HG03521 (cell line): ENCODE data around the gene CMTM6.
"Not testable (repeated sequence)": the region's sequence is repeated elsewhere in the genome, so short reads cannot be mapped to it uniquely, and the experiment has no call there.

ENCODE experiments used
- ATAC-seq: cut with Tn5 transposase; IDR thresholded peaks from one replicate; pipeline ENCODE4 v1.9.1; 2021; ENCODE audit warnings: mild to moderate bottlenecking, moderate library complexity; ENCODE audit not compliant: unreplicated experiment

CMTM6 gene, protein sequence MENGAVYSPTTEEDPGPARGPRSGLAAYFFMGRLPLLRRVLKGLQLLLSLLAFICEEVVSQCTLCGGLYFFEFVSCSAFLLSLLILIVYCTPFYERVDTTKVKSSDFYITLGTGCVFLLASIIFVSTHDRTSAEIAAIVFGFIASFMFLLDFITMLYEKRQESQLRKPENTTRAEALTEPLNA

DNA sequence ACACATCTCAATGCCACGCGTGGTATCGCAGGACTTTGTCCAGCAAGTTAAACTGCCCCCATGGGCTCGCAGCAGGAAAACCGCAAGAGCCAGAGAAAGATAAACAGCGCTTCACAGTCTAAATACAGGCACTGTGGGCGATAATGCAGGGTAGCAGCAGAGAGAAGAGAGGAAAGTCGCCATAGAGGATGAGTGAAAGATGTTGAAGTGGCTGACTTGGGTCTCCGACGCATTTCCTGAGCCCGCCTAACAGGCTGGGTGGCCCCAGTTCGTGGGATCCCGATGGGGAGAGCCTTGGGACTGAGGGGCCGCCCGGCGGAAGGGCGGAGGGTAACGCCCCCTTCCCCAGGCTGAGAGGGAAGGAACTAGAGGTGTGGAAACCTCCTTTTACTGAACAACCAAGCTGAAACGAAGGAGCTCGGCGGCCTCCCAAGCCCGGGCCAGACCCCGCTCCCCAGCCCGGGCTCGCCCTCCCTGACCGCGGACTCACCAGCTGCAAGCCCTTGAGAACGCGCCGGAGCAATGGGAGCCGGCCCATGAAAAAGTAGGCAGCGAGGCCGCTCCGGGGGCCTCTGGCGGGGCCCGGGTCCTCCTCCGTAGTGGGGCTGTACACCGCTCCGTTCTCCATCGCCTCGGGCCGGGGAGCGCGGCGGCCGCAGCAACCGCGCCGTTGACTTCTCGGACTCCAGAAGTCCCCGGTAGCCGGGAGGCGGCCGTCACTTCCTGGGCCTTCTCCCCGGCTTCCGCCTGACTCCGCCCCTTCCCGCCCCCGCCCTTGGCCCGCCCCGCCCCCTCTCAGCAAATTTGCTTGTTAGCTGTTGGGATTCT lies at the start of gene CMTM6:
Gene CMTM6 (minus strand): TSS at position 735 of the 828 bp plus-strand sequence. CDS start 107 bp downstream, at position 628.
- peak; percentile 74 for ATAC-seq

DNA sequence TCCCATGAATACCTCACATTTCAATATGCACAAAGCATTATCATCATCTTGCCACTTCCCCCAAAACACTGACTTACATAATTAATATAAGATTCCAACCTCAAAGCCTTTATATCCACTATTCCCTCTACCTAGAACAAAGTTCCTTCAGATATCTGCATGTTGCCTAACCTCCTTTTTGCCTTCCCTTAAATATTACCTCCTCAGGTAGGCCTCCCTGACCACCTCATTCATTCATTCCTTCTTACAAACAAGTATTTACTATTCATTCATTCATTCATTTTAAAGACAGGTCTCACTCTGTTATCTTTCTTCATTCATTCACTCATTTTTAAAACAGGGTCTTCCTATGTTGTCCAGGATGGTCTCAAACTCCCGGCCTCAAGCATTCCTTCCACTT lies 49.4 kb upstream of the CMTM6 start:
- no peak for ATAC-seq

DNA sequence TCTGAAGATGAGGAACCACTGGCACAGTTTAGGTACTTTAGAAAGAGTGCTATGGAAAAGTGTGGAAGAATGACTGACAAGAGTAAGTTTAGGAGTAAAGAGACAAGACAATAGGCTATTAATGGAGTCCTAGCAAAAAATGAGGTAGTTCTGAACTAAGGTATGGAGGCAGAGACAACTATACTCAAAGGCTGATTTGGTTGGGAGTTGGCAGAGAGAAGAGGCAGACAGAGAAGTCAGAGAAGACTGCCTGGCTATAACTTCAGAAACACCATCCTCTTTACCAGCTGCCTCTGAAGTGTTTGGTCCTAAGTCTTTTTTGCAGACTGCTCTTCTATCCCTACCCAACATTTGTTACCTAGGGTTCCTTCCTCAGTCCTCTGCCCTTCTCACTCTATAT lies 48.8 kb upstream of the CMTM6 start:
- no peak for ATAC-seq

DNA sequence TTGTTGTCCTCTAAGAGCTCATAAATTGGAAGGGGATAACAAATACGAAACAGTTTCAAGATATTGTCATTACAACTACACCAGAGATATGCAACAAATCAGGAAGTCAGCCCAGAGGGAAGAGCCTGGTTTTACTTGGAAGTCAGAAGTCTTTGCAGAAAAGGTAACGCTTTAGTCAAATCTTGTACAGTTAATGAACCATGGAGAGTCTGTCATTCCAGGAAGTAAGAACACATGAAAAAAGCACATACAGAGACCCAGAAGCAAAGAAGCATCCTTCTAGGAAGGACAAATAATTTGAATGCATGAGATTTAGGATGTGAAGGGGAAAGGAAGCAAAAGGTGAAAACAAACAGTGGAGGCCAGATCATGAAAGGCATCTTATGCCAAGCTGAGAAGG lies 48.4 kb upstream of the CMTM6 start:
- ATAC-seq, result no peak

DNA sequence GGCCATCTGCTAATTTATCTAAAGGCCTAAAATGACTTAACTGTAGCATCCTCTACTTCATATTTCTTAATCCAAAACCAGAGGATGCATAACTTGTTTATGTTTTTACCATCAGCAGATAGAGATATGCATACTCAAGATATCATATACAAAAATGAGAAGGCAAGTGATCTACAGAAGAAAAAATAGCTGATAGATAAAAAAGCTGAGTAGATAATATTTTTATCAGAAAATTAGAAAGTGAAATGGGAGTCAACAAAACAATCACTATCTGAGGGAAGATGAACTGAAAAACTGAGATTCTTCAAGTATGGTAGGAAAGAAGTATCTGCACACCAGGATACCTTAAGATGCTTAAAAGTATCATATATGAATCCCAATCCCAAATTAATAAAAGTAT lies 42.7 kb upstream of the CMTM6 start:
- no peak for ATAC-seq

DNA sequence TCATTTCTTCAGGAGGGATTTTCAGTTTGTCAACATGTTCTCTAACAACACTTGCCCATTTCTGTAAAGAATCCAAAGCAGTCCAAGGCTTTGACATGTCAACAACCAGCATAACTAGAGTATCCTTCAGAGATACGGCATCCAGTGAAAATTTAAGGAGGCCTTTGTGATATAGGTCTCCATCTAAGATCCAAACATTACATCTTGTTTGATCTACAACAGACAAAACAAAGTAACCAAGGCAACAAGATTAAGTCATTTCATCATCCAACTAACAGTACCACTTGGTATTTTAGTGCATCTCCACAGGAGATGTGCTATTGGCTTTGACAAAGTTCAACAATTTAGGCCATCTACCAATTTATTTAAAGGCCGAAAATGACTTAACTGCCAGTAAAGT lies 42.2 kb upstream of the CMTM6 start:
- no peak for ATAC-seq

DNA sequence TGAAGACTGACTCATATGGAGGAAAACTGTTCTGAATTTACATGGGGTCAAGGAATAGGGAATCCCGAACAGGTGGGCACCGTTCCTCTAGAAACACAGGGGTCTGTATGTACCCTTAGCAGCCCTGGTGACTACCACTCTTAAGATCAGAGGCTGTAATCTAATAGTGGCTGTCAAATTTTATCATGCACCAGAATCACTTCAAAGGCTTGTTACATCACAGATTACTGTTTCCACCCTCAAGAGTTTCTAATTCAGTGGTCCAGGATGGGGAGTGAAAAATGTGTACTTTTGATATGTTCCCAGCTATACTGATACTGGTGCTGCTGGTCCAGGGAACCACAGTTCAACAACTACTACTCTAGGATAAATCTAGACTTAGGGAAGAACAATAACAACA lies 40.2 kb upstream of the CMTM6 start:
- no peak for ATAC-seq

DNA sequence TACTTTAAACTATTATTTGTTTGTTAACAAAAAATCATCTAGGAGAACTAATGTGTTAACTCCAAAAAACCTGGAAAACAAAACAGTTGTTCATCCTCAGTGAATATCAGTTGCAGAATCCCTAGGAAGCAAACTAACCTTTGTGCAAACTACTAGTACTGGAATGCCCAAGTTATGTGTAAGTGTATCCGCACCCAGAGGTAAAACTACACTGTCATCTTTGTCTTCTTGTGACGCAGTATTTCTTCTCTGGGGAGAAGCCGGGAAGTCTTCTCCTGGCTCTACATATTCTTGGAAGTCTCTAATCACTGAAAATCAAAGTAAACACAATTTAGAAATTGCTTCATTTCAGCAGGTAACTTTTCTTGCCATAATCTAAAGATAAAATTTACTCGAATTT lies 38.2 kb upstream of the CMTM6 start:
- ATAC-seq, result no peak

DNA sequence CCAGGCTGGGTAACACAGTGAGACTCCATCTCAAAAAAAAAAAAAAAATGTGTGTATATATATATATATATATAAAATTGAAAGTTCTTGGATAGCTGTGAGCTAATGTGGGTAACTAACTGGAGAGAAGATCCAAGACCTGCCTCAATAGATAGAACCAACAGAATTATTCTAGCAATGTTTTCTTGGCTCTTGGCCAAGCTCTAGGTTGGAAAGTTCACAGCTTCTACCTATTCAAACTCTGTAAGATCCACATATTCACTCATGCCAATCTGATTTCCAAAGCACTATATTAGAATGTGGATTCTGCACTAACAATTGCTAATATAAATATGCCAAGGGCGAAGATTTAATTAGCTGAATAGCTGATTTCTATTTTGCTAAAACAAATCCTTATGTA lies 29.8 kb upstream of the CMTM6 start:
- no peak for ATAC-seq

DNA sequence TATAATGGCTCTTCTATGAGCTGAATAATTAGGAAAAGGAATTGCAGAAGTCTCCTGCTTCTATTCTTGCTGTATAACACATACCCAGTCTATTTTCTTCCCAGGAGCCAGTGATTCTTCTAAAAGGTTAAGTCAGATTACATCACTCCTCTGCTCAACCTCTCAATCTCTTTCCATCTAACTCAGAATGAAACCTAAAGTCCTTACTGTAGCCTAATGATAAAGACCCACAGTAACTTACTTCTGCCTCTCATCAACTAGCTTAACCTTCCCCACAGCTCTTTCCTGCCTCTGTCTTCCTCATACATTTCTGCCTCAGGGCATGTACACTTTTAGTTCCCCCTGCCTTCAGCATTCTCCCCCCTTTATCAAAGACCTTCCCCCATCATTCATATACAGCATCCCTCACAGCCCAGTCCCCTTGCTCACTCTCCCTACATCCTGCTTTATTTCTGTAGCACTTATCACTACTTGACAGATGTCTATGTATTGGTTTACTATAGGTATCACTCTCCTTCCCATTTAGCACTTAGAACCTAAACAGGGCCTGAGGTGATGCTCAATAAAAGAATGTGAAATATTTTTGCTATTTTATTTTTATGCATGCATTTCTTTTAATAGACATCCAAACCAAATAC lies 28.5 kb upstream of the CMTM6 start:
- ATAC-seq, result no peak

DNA sequence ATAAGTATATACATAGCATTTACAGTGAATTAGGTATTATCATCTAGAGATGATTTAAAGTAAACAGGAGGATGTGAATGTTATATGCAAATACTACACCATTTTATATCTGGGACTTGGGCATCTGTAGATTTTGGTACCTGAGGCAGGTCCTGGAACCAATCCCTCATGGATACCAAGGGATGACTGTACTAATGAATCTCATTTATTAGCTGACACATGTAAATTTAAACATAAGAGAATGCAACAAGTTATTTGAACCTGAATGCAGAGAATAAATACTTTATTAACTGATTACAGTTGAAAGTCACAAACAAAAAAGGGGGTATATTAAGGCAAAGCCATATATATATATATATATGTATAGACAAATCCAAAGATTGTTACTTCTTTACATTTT lies 23.1 kb upstream of the CMTM6 start:
- ATAC-seq, result no peak

DNA sequence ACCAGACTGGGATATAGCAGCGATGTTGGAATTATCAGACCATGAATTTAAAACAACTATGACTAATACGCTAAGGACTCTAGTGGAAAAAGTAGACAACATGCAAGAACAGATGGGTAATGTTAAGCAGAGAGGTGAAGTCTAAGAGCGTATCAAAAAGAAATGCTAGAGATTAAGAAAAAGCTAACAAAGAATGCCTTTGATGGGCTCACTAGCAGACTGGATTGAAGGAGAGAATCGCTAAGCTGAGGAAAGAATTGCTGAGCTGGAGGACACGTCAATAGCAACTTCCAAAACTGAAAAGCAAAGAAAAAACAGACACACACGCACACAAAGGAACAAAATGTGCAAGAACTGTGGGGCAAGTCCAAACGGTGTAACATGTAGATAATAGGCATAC lies 20.0 kb upstream of the CMTM6 start:
- ATAC-seq, result no peak

DNA sequence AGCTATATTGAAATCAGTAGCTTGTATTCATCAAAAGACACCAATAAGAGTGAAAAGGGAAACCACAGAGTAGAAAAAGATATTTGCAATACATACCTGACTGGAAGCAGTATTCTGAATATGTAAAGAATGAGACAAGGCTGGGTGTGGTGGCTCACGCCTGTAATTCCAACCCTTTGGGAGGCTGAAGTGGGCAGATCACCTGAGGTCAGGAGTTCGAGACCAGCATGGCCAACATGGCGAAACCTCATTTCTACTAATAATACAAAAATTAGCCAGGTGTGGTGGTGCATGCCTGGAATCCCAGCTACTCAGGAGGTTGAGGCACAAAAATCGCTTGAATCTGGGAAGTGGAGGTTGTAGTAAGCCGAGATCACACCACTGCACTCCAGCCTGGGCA lies 16.3 kb upstream of the CMTM6 start:
- ATAC-seq, result not testable (repeated sequence)

DNA sequence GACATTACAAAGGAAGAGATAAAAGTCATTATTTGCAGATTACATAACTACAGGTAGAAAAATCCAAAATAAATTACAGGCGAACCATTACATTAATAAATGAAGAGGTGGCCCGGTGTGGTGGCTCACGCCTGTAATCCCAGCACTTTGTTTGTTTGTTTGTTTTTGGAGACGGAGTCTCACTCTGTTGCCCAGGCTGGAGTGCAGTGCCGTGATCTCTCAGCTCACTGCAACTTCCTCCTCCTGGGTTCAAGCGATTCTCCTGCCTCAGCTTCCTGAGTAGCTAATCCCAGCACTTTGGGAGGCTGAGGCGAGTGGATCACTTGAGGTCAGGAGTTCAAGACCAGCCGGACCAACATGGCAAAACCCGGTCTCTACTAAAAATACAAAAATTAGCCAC lies 14.1 kb upstream of the CMTM6 start:
- ATAC-seq, result not testable (repeated sequence)

DNA sequence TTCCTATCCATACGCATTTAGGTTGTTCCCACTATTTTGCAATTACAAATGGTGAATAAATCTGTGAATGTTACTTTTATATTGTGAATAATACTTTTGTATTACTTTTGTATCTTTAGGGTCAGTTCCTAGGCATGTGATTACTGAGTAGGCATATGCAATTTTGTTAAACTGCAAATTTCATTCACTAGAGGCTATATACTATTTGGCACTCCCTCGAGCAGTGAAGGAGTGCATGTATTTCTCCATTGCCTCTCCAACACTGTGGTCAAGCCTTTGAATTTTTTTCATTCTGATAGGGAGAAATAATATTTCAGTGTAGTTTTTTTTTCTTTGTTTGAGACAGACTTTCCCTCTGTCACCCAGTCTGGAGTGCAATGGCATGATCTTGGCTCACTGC lies 8.4 kb upstream of the CMTM6 start:
- no peak for ATAC-seq

DNA sequence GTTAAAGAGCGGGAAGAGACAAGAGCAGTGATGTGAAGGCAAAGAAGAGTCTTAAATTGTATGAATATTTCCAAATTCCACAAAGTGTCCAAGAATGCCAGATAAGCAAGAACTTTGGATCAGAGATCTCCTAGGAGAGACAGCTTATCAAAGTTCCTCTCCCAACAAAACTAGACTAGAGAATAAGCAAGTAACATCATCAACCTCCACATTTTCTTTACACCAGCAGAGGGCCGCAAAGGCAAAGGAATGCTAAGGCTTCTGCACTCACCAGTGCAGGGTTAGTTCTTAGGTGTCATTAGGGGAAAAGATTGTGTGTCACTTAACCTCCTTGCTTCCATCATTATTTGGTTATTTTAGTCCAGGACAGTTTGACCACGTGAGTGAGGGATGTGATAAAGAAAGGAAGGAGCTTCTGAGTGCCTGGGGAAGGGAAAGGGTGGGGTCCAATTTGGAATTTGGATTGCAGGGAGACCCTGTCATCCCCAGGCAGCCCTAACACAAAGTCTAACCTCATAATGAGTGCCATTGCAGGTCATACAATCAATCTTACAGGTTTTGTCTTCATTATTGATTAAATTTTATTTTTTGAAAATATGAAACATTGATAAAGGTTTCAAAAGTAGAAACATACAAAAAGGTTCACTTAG lies 7.5 kb upstream of the CMTM6 start:
- peak; percentile 68 for ATAC-seq

DNA sequence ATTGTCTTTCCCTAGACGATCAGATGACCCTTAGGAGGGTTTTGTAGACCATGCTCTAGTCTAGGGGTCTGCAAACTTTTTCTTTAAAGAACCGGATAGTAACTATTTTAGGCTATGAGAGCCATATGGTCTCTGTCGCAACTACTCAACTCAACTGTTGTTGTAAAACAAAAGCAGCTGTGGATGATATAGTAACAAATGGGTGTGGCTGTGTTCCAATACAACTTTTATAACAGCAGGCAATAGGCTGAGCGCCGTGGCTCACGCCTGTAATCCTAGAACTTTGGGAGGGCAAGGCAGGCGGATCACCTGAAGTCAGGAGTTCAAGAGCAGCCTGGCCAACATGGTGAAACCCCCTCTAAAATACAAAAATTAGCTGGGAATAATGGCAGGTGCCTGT lies 6.1 kb upstream of the CMTM6 start:
- ATAC-seq, result no peak

DNA sequence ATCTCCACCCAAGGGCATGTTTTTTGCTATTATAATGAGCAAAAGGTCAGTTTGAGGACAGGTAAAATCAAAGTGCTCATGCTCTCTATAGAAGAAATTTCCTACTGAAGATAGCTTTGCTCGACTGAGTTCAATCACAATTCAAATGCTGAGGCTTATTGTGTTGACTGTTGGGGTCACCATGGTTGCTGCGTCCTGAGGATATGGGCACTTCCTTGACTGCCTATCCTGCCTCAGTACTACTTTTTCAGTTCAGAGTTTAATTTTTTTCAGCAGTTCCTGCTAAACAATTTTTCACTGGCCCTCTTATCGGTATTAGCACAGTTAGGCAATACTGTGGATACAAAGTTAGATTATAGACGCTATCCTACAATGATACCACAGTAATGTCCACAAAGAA lies 3.8 kb upstream of the CMTM6 start:
- no peak for ATAC-seq

DNA sequence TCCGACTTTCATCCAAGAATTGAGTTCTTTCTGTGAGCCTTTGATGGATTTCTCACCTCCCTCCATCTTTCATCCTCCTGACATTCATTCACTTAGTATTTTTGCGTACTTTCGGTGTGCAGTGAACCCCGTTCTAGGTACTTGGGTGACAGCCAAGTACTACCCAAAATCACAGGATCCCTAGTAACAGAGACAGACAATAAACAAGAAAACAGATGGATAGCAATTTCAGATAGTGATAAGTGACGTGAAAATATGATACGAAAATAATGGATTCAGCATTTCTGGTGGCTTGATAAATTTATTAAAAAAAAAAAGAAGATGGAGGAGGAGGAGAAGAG lies 264 bp upstream of the CMTM6 start:
- ATAC-seq, result no peak

DNA sequence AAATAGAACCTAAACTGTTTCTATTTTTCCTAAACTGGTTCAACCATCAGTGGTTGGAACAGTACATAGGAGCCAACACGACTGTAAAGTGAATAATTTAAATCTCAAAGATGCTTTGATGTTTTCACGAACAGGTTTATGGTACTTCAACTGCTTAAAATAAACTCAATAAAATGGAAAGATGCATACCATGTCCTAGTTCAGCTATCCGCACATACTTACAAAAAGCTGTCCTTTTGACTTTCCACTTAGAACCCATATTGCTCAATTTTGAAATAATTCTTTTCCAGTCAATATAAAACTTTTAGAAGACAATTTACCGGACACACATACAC lies 902 bp downstream of the CMTM6 start:
- no peak for ATAC-seq

DNA sequence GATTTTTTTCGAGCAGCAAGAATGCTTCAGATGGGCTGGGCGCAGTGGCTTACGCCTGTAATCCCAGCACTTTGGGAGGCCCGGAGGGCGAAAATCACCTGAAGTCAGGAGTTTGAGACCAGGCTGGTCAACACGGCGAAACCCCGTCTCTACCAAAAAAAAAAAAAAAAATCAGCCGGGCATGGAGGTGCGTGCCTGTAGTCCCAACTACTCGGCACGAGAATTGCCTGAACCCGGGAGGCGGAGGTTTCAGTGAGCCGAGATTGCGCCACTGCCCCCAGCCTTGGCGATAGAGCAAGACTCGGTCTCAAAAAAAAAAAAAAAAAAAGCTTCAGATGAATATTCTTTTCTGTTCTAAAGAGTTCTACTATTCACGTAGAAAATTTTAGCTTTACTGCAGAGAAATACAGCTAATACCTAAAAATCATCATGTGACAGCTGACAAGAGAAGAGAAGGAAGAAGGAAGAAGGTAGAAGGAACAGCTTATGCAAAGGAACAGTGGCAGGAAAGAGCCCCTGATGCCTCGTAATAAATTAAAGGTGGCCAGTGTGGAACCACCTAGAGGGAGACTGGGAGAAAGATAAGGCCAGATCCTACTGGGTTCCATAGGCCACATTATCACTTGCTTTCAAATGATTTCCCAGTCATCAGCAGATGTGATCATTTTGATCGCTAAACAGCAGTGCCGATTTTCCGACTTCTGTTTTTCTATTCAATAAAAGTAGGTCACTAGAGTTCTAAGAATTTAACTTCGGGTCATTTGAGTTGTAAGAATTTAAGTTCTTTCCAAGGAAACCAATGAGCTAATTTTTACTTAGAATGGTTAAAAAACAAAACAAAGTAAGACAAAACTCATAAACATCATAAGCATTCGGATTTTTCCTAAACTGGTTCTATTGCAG lies 1.5 kb downstream of the CMTM6 start:
- no peak for ATAC-seq
